ENCODE results near the gene AMOT. TPM values are rescaled to one million over a fixed set of nuclear protein-coding genes. Genes with fewer than 3 reads are reported as not detected.
"Not testable (repeated sequence)": the region's sequence is repeated elsewhere in the genome, so short reads cannot be mapped to it uniquely, and the experiment has no call there.

Gene AMOT
- total and polyA plus RNA-seq, 2 experiments from 2014 or later = 12.5 to 22.4 TPM

- no peak for DNase-seq (ENCODE audit: low read depth in 1 of 2, low spot score in 1 of 2)
- Histone ChIP-seq H3K36me3 (no peaks in the 10 kb centered on the region), H3K4me1 (ENCODE audit: low read depth) (no peaks in the 10 kb centered on the region), H3K4me3 (no peak overlapping the region), H3K27me3 (no peaks in the 10 kb centered on the region), H3K27ac (no peak overlapping the region), H3K9me3 (ENCODE audit: low read depth) (no peaks in the 10 kb centered on the region)
- TF ChIP-seq CTCF (IDR thresholded peaks at IDR 0.05; ENCODE audit: low read depth, low read length) = no peak
These were observed 23.2 kb upstream of the AMOT start for GRCh38 chrX:112863850-112864249.

GRCh38 chrX:112857478-112857878 is 16.8 kb upstream of the AMOT start:
- no peaks in the 10 kb centered on the region for H3K4me1 ChIP-seq (ENCODE audit: low read depth)
- H3K27ac ChIP-seq = no peak overlapping the region
- no peak for DNase-seq (ENCODE audit: low read depth in 1 of 2, low spot score in 1 of 2)
- no peak overlapping the region for H3K4me3 ChIP-seq
- H3K36me3 ChIP-seq = no peaks in the 10 kb centered on the region
- no peak for TF ChIP-seq CTCF (IDR thresholded peaks at IDR 0.05; ENCODE audit: low read depth, low read length)
- no peaks in the 10 kb centered on the region for H3K27me3 ChIP-seq
- no peaks in the 10 kb centered on the region for H3K9me3 ChIP-seq (ENCODE audit: low read depth)

- H3K4me1 ChIP-seq (ENCODE audit: low read depth); DNase-seq (ENCODE audit: low read depth in 1 of 2, low spot score in 1 of 2); H3K36me3 ChIP-seq; H3K27me3 ChIP-seq; H3K27ac ChIP-seq; H3K9me3 ChIP-seq (ENCODE audit: low read depth); H3K4me3 ChIP-seq: not testable (repeated sequence)
These were observed 14.3 kb upstream of the AMOT start for GRCh38 chrX:112854901-112855300.

GRCh38 chrX:112852851-112853250 is 12.2 kb upstream of the AMOT start:
- no peak for TF ChIP-seq CTCF (IDR thresholded peaks at IDR 0.05; ENCODE audit: low read depth, low read length)
- H3K27ac ChIP-seq = peak overlapping the region; percentile 18
- H3K4me3 ChIP-seq = no peak overlapping the region

GRCh38 chrX:112851806-112852205 is 11.2 kb upstream of the AMOT start:
- H3K9me3 ChIP-seq (ENCODE audit: low read depth) = no peaks in the 10 kb centered on the region
- H3K27me3 ChIP-seq = no peaks in the 10 kb centered on the region
- TF ChIP-seq CTCF (IDR thresholded peaks at IDR 0.05; ENCODE audit: low read depth, low read length) = no peak
- peaks cover under 1% of the 10 kb centered on the region for H3K4me1 ChIP-seq (ENCODE audit: low read depth)
- no peaks in the 10 kb centered on the region for H3K36me3 ChIP-seq
- H3K27ac ChIP-seq = no peak overlapping the region
- DNase-seq (ENCODE audit: low read depth in 1 of 2, low spot score in 1 of 2) = peak; percentile 8 to 70
- H3K4me3 ChIP-seq = no peak overlapping the region

More at GRCh38 chrX:112852851-112853250, 12.2 kb upstream of the AMOT start:
- no peaks in the 10 kb centered on the region for H3K36me3 ChIP-seq
- DNase-seq (ENCODE audit: low read depth in 1 of 2, low spot score in 1 of 2) = no peak
- H3K4me1 ChIP-seq (ENCODE audit: low read depth) = no peaks in the 10 kb centered on the region
- H3K9me3 ChIP-seq (ENCODE audit: low read depth) = no peaks in the 10 kb centered on the region
- no peaks in the 10 kb centered on the region for H3K27me3 ChIP-seq

- no peaks in the 10 kb centered on the region for H3K9me3 ChIP-seq (ENCODE audit: low read depth)
- no peak overlapping the region for H3K4me3 ChIP-seq
- H3K36me3 ChIP-seq = no peaks in the 10 kb centered on the region
- peaks cover 6% of the 10 kb centered on the region for H3K4me1 ChIP-seq (ENCODE audit: low read depth)
- no peak for DNase-seq (ENCODE audit: low read depth in 1 of 2, low spot score in 1 of 2)
- H3K27ac ChIP-seq = no peak overlapping the region
- H3K27me3 ChIP-seq = no peaks in the 10 kb centered on the region
- TF ChIP-seq CTCF (IDR thresholded peaks at IDR 0.05; ENCODE audit: low read depth, low read length) = no peak
These were observed 10.6 kb upstream of the AMOT start for GRCh38 chrX:112851161-112851779.

Data from cardiac muscle cell (in vitro differentiated cells and primary cell).